ENCODE data around the gene KIF2C.
"Not testable (repeated sequence)": the region's sequence is repeated elsewhere in the genome, so short reads cannot be mapped to it uniquely, and the experiment has no call there.

GRCh38 chr1:44699375-44699774, 40.3 kb upstream of the KIF2C start:
- not testable (repeated sequence) for TF ChIP-seq CTCF, POLR2A (IDR thresholded peaks at IDR 0.05)
